ENCODE data around the gene SREBF2. TPM values are rescaled to one million over a fixed set of nuclear protein-coding genes. Genes with fewer than 3 reads are reported as not detected.
A peak's percentile ranks its signal among the peaks of the same experiment; 100 is the strongest.

SREBF2 gene
- total and polyA plus RNA-seq, 10 of the 15 experiments (the other 5 are each of a cell fraction or from before 2014, with no cell fraction given): 2.4 to 177 (median 78.8) TPM

DNA sequence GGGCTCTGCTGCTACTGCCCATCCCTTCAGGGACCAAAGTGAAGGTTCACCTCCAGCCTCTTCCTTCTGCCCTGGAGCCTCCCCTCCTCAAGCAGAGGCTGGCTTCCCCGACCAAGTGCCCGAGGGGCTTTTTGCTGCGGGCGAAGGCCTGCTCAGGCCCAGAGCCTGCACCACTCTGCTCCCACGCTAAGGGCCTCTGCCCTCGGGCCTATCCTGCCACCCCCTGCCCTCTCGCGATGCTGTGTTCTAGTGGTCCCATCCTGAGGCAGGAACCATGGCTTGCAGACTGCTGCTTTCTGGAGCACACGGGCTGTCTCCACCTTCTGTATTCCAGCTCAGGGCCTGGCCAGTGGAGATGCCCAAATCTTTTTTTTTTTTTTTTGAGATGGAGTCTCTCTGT is 102.6 kb downstream of the SREBF2 start:
- CTCF ChIA-PET: interaction anchor here (0.6 to 8.3 kb wide), 8 partner anchors 11 to 239 kb away, joined by 3 to 234 read pairs (median 6); partner anchors contain the start of genes CENPM, SMIM45 and TNFRSF13C
- in situ Hi-C loops (cut with MboI) (no loop called here), intact Hi-C loops (cut with micrococcal nuclease; ENCODE audit: unreplicated experiment) (no loop called here)
- no peak for DNase-seq (ENCODE audit: low read depth, low spot score)
- H4K20me1 ChIP-seq (ENCODE audit: control insufficient read depth, insufficient read depth): no peaks in the 10 kb centered on the region
- H3K4me1 ChIP-seq (ENCODE audit: control insufficient read depth, insufficient read depth, low read length): peaks cover 83% of the 10 kb centered on the region
- FAIRE-seq: no peak
- no TSS peak for BruUV-seq (replicated peaks)
- no peak overlapping the region for H3K4me3 ChIP-seq
- RAD21 ChIA-PET (ENCODE audit: unreplicated experiment): interaction anchor here (0.8 to 8.6 kb wide), 10 partner anchors 11 to 237 kb away, joined by 3 to 408 read pairs (median 8); partner anchors contain the start of genes CENPM, MEI1, SMIM45 and SREBF2
- no peaks in the 10 kb centered on the region for H3K27me3 ChIP-seq (replicated peaks in 1 of 2; ENCODE audit: control insufficient read depth in 2 of 2, insufficient read depth in 2 of 2, low read length in 1 of 2)
- WGBS (ENCODE audit: insufficient coverage, insufficient replicate concordance, low lambda C conversion rate, missing lambda C conversion rate): 53% methylated on average over 9 of the region's 9 CpGs
- peaks cover 20% of the 10 kb centered on the region for H3K79me2 ChIP-seq (ENCODE audit: control insufficient read depth, insufficient read depth, low read length)
- H3K36me3 ChIP-seq (ENCODE audit: control insufficient read depth in 2 of 2, insufficient read depth in 2 of 2, low read length in 1 of 2): peaks cover 5 to 15% of the 10 kb centered on the region in 2 experiments; a peak in 3 of 4 replicates
- H3K9me3 ChIP-seq (replicated peaks; ENCODE audit: control insufficient read depth, insufficient read depth, low read length): no peaks in the 10 kb centered on the region
- ATAC-seq: no peak
- SMC1A ChIA-PET (ENCODE audit: uncharacterized antibody, unreplicated experiment): interaction anchor here (1.2 to 11.9 kb wide), 7 partner anchors 11 to 103 kb away, joined by 3 to 321 read pairs (median 14); partner anchors contain the start of genes CENPM, SREBF2 and TNFRSF13C
- peak overlapping the region; percentile 15; the same call in 1 of the 2 replicates for H3K4me2 ChIP-seq (ENCODE audit: control insufficient read depth, insufficient read depth)
- POLR2A ChIA-PET: interaction anchor here (0.5 to 12.6 kb wide), 10 partner anchors 14 to 496 kb away, joined by 3 to 599 read pairs (median 6); partner anchors contain the start of genes CCDC134, CENPM, NFAM1 and SHISA8
- peak overlapping the region; percentile 94 for H3K27ac ChIP-seq (ENCODE audit: control insufficient read depth, insufficient read depth)
- no peak overlapping the region for H2AFZ ChIP-seq (ENCODE audit: control insufficient read depth, low read depth, low read length)
- peak overlapping the region; percentile 45 for H3K9ac ChIP-seq (ENCODE audit: control insufficient read depth, insufficient read depth, low read length)
- no peak for TF ChIP-seq EP300 (IDR thresholded peaks at IDR 0.05; ENCODE audit: borderline replicate concordance in 1 of 2, control insufficient read depth in 1 of 2, low read depth in 2 of 2, low read length in 2 of 2)
- no peak for TF ChIP-seq YY1 (IDR thresholded peaks at IDR 0.05; ENCODE audit: low read depth, low read length)
- TF ChIP-seq, protein P1, sequence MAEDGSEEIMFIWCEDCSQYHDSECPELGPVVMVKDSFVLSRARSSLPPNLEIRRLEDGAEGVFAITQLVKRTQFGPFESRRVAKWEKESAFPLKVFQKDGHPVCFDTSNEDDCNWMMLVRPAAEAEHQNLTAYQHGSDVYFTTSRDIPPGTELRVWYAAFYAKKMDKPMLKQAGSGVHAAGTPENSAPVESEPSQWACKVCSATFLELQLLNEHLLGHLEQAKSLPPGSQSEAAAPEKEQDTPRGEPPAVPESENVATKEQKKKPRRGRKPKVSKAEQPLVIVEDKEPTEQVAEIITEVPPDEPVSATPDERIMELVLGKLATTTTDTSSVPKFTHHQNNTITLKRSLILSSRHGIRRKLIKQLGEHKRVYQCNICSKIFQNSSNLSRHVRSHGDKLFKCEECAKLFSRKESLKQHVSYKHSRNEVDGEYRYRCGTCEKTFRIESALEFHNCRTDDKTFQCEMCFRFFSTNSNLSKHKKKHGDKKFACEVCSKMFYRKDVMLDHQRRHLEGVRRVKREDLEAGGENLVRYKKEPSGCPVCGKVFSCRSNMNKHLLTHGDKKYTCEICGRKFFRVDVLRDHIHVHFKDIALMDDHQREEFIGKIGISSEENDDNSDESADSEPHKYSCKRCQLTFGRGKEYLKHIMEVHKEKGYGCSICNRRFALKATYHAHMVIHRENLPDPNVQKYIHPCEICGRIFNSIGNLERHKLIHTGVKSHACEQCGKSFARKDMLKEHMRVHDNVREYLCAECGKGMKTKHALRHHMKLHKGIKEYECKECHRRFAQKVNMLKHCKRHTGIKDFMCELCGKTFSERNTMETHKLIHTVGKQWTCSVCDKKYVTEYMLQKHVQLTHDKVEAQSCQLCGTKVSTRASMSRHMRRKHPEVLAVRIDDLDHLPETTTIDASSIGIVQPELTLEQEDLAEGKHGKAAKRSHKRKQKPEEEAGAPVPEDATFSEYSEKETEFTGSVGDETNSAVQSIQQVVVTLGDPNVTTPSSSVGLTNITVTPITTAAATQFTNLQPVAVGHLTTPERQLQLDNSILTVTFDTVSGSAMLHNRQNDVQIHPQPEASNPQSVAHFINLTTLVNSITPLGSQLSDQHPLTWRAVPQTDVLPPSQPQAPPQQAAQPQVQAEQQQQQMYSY (CRISPR knock-in tag; IDR thresholded peaks at IDR 0.05): peak; percentile 29; the same call in 1 of the 2 replicates
- TF ChIP-seq, protein P2, sequence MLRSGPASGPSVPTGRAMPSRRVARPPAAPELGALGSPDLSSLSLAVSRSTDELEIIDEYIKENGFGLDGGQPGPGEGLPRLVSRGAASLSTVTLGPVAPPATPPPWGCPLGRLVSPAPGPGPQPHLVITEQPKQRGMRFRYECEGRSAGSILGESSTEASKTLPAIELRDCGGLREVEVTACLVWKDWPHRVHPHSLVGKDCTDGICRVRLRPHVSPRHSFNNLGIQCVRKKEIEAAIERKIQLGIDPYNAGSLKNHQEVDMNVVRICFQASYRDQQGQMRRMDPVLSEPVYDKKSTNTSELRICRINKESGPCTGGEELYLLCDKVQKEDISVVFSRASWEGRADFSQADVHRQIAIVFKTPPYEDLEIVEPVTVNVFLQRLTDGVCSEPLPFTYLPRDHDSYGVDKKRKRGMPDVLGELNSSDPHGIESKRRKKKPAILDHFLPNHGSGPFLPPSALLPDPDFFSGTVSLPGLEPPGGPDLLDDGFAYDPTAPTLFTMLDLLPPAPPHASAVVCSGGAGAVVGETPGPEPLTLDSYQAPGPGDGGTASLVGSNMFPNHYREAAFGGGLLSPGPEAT (IDR thresholded peaks at IDR 0.05; ENCODE audit: low read depth): no peak
- TF ChIP-seq CREM (IDR thresholded peaks at IDR 0.05; ENCODE audit: low read depth): no peak
- TF ChIP-seq POLR2A (IDR thresholded peaks at IDR 0.05; ENCODE audit: low read depth, low read length): peak; percentile 50
- TF ChIP-seq, protein P3, sequence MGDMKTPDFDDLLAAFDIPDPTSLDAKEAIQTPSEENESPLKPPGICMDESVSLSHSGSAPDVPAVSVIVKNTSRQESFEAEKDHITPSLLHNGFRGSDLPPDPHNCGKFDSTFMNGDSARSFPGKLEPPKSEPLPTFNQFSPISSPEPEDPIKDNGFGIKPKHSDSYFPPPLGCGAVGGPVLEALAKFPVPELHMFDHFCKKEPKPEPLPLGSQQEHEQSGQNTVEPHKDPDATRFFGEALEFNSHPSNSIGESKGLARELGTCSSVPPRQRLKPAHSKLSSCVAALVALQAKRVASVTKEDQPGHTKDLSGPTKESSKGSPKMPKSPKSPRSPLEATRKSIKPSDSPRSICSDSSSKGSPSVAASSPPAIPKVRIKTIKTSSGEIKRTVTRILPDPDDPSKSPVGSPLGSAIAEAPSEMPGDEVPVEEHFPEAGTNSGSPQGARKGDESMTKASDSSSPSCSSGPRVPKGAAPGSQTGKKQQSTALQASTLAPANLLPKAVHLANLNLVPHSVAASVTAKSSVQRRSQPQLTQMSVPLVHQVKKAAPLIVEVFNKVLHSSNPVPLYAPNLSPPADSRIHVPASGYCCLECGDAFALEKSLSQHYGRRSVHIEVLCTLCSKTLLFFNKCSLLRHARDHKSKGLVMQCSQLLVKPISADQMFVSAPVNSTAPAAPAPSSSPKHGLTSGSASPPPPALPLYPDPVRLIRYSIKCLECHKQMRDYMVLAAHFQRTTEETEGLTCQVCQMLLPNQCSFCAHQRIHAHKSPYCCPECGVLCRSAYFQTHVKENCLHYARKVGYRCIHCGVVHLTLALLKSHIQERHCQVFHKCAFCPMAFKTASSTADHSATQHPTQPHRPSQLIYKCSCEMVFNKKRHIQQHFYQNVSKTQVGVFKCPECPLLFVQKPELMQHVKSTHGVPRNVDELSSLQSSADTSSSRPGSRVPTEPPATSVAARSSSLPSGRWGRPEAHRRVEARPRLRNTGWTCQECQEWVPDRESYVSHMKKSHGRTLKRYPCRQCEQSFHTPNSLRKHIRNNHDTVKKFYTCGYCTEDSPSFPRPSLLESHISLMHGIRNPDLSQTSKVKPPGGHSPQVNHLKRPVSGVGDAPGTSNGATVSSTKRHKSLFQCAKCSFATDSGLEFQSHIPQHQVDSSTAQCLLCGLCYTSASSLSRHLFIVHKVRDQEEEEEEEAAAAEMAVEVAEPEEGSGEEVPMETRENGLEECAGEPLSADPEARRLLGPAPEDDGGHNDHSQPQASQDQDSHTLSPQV (IDR thresholded peaks at IDR 0.05): 0 out of 2 replicates have a peak, but pooled peaks have one; percentile 8
- TF ChIP-seq, protein P4, sequence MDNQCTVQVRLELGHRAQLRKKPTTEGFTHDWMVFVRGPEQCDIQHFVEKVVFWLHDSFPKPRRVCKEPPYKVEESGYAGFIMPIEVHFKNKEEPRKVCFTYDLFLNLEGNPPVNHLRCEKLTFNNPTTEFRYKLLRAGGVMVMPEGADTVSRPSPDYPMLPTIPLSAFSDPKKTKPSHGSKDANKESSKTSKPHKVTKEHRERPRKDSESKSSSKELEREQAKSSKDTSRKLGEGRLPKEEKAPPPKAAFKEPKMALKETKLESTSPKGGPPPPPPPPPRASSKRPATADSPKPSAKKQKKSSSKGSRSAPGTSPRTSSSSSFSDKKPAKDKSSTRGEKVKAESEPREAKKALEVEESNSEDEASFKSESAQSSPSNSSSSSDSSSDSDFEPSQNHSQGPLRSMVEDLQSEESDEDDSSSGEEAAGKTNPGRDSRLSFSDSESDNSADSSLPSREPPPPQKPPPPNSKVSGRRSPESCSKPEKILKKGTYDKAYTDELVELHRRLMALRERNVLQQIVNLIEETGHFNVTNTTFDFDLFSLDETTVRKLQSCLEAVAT (IDR thresholded peaks at IDR 0.05): no peak
- no peak for TF ChIP-seq HDAC6 (IDR thresholded peaks at IDR 0.05; ENCODE audit: unreplicated experiment)
- TF ChIP-seq FOXM1 (IDR thresholded peaks at IDR 0.05; ENCODE audit: low read depth, low read length): no peak
